IMR-90 (cell line): ENCODE measurements around the gene DNAJC5. TPM values are rescaled to one million over a fixed set of nuclear protein-coding genes. Genes with fewer than 3 reads are reported as not detected.

Experiments used
- ATAC-seq: fragments of 200-7000 bp; cut with Tn5 transposase; 2 replicates; pipeline ENCODE4 v1.9.1; 2020; ENCODE audit warnings: low read depth, mild to moderate bottlenecking, moderate library complexity
- BruUV-seq: library from RNA; stranded (reverse); fragments of 400-500 nt; replicated peaks from 2 replicates; lab custom pipeline; 2021; lab: Mats Ljungman, UMichigan
- CTCF ChIA-PET: fragments of 300-600 bp; formaldehyde crosslinking; extraction: SDS; loops from one replicate; lab custom pipeline; 2021; ENCODE audit warnings: antibody characterized with exemption; lab: Yijun Ruan, JAX
- POLR2A ChIA-PET: fragments of 300-600 bp; sonication (Branson Sonifier 250); formaldehyde crosslinking; loops from one replicate; lab custom pipeline; 2022; ENCODE audit warnings: antibody characterized with exemption; ENCODE audit not compliant: unreplicated experiment; lab: Charles Lee
- DNase-seq: peaks from one replicate; pipeline ENCODE4 v3.0.0; 2013
- H2AFZ ChIP-seq: replicated peaks from 2 replicates; pipeline ENCODE3; 2013; ENCODE audit warnings: low read length, mild to moderate bottlenecking; ENCODE audit not compliant: poor library complexity
- H2AK5ac ChIP-seq: 2 replicates; pipeline ENCODE4 v1.6.1; 2013; ENCODE audit warnings: low read depth, low read length, inconsistent platforms
- H2AK9ac ChIP-seq: replicated peaks from 2 replicates; pipeline ENCODE3; 2013; ENCODE audit warnings: mild to moderate bottlenecking, low read depth, low read length, moderate library complexity; ENCODE audit not compliant: poor library complexity
- H2BK120ac ChIP-seq: 2 replicates; pipeline ENCODE4 v1.6.1; 2013; ENCODE audit warnings: low read depth, low read length, inconsistent platforms
- H2BK15ac ChIP-seq: 3 replicates; pipeline ENCODE4 v1.6.1; 2013; ENCODE audit warnings: low read depth, low read length, inconsistent platforms
- H2BK20ac ChIP-seq: 2 replicates; pipeline ENCODE4 v1.6.1; 2013; ENCODE audit warnings: low read depth, mild to moderate bottlenecking, inconsistent platforms, low read length, moderate library complexity
- H2BK5ac ChIP-seq: 2 replicates; pipeline ENCODE4 v1.6.1; 2013; ENCODE audit warnings: mild to moderate bottlenecking, low read depth, low read length, inconsistent platforms; ENCODE audit not compliant: poor library complexity, severe bottlenecking
- H3K14ac ChIP-seq: replicated peaks from 2 replicates; pipeline ENCODE4 v1.6.1; 2013; ENCODE audit warnings: low read depth, low read length, inconsistent platforms
- H3K18ac ChIP-seq: 2 replicates; pipeline ENCODE4 v1.6.1; 2013; ENCODE audit warnings: low read depth, low read length, control low read depth
- H3K23ac ChIP-seq: 2 replicates; pipeline ENCODE4 v1.6.1; 2013; ENCODE audit warnings: low read depth, low read length, inconsistent platforms
- H3K27ac ChIP-seq: 2 replicates; pipeline ENCODE4 v1.5.1; 2013; ENCODE audit warnings: mild to moderate bottlenecking, control low read depth, low read length; ENCODE audit not compliant: insufficient read depth
- H3K27me3 ChIP-seq: 2 replicates; pipeline ENCODE4 v1.6.1; 2013; ENCODE audit warnings: low read length; ENCODE audit not compliant: control insufficient read depth, insufficient read depth
- H3K36me3 ChIP-seq: 2 replicates; pipeline ENCODE4 v1.6.1; 2013; ENCODE audit warnings: low read length, mixed read lengths; ENCODE audit not compliant: control insufficient read depth, insufficient read depth
- H3K4ac ChIP-seq: 2 replicates; pipeline ENCODE4 v1.6.1; 2013; ENCODE audit warnings: low read depth, low read length, inconsistent platforms
- H3K4me1 ChIP-seq: 2 replicates; pipeline ENCODE4 v1.6.1; 2013; ENCODE audit warnings: low read length, mixed read lengths; ENCODE audit not compliant: control insufficient read depth, insufficient read depth
- H3K4me2 ChIP-seq: 2 replicates; pipeline ENCODE4 v1.6.1; 2013; ENCODE audit warnings: low read depth, mild to moderate bottlenecking, control low read depth, low read length, moderate library complexity
- H3K4me3 ChIP-seq: 2 replicates; pipeline ENCODE4 v1.5.1; 2013; ENCODE audit warnings: low read depth, mild to moderate bottlenecking, control low read depth, low read length, moderate library complexity; ENCODE audit not compliant: insufficient read depth
- H3K56ac ChIP-seq: 2 replicates; pipeline ENCODE4 v1.6.1; 2013; ENCODE audit warnings: low read length, inconsistent platforms; ENCODE audit not compliant: insufficient read depth; ENCODE audit errors: extremely low read depth
- H3K79me1 ChIP-seq, 2 experiments: 2 replicates each; pipeline ENCODE4 v1.6.1; 2013; ENCODE audit warnings: low read length in 2 of 2, inconsistent platforms in 1 of 2, low read depth in 1 of 2
- H3K9ac ChIP-seq: 2 replicates; pipeline ENCODE4 v1.6.1; 2013; ENCODE audit warnings: low read depth, low read length, control low read depth
- H3K9me1 ChIP-seq: 2 replicates; pipeline ENCODE4 v1.6.1; 2013; ENCODE audit warnings: low read length, inconsistent platforms; ENCODE audit not compliant: insufficient read depth
- H3K9me3 ChIP-seq: 2 replicates; pipeline ENCODE4 v1.6.1; 2013; ENCODE audit warnings: low read length; ENCODE audit not compliant: control insufficient read depth, insufficient read depth
- H4K20me1 ChIP-seq: 2 replicates; pipeline ENCODE4 v1.6.1; 2013; ENCODE audit warnings: low read length, inconsistent platforms; ENCODE audit not compliant: insufficient read depth
- H4K5ac ChIP-seq: 2 replicates; pipeline ENCODE4 v1.6.1; 2013; ENCODE audit warnings: mild to moderate bottlenecking, low read depth, low read length, control low read depth
- H4K8ac ChIP-seq, 2 experiments: 2 replicates each; pipeline ENCODE4 v1.6.1; 2013; ENCODE audit warnings: low read depth in 2 of 2, low read length in 2 of 2, control low read depth in 1 of 2, inconsistent platforms in 1 of 2
- H4K91ac ChIP-seq: 2 replicates; pipeline ENCODE4 v1.6.1; 2013; ENCODE audit warnings: low read depth, low read length, inconsistent platforms; ENCODE audit not compliant: insufficient read depth
- BHLHE40 ChIP-seq: fragments of 150-350 bp; IDR thresholded peaks from 2 replicates; pipeline ENCODE4 v1.6.1; 2016; ENCODE audit warnings: mild to moderate bottlenecking, low read depth, low read length
- CTCF ChIP-seq: conservative IDR thresholded peaks from 2 replicates; pipeline ENCODE4 v1.5.1; 2012; ENCODE audit warnings: mild to moderate bottlenecking, low read depth, low read length, improper control_type of control experiment
- FOS ChIP-seq: fragments of 150-350 bp; IDR thresholded peaks from 2 replicates; pipeline ENCODE4 v1.6.1; 2016; ENCODE audit warnings: low read depth, low read length
- MAFK ChIP-seq: IDR thresholded peaks from 2 replicates; pipeline ENCODE4 v1.6.1; 2012; ENCODE audit warnings: low read depth, low read length, improper control_type of control experiment
- MAZ ChIP-seq: IDR thresholded peaks from 2 replicates; pipeline ENCODE4 v1.6.1; 2012; ENCODE audit warnings: low read depth, mild to moderate bottlenecking, low read length, improper control_type of control experiment, moderate library complexity, borderline replicate concordance
- NFE2L2 ChIP-seq: fragments of 150-350 bp; IDR thresholded peaks from 2 replicates; pipeline ENCODE4 v1.6.1; 2016; ENCODE audit warnings: low read depth, mild to moderate bottlenecking, low read length
- SMC3 ChIP-seq: fragments of 150-350 bp; IDR thresholded peaks from 2 replicates; pipeline ENCODE4 v1.6.1; 2016; ENCODE audit warnings: low read depth, mild to moderate bottlenecking, antibody characterized with exemption, low read length, moderate library complexity
- WGBS, 2 experiments: methylation state at CpG; one replicate each; pipeline versions ENCODE4 v1.1.5 to v1.1.7; 2013; ENCODE audit warnings: missing lambda C conversion rate in 2 of 2; ENCODE audit not compliant: insufficient read length in 1 of 2; ENCODE audit errors: extremely low coverage in 2 of 2; 5-methylcytosine and 5-hydroxymethylcytosine counted together
- dilution Hi-C: fragments of 300-500 bp; cut with HindIII; formaldehyde crosslinking; loops from one replicate; pipeline ENCODE4 v1.14.3; 2018; ENCODE audit warnings: low sequenced_read_pairs; ENCODE audit not compliant: unreplicated experiment
- in situ Hi-C: fragments of 300-500 bp; cut with MboI; formaldehyde crosslinking; loops from 3 replicates; pipeline ENCODE4 v1.14.3; 2019; ENCODE audit warnings: low sequenced_read_pairs, inconsistent platforms, mixed read lengths
- intact Hi-C: fragments of 100-400 bp; cut with micrococcal nuclease; formaldehyde crosslinking; loops from 2 replicates; pipeline ENCODE4 v1.10.0; 2022
- polyA plus RNA-seq, 3 experiments: library from polyadenylated mRNA; depleted of rRNA; stranded (reverse); fragments of >200 nt; gene quantifications; 2 replicates each; pipeline ENCODE4 v1.2.3, GENCODE V29; 2012; ENCODE audit warnings: low replicate concordance in 1 of 3
- total RNA-seq: library from RNA; depleted of rRNA; stranded (reverse); fragments of >200 nt; gene quantifications from 2 replicates; pipeline ENCODE4 v1.2.3, GENCODE V29; 2012
- TF ChIP-seq, protein P1 (sequence below): fragments of 150-350 bp; IDR thresholded peaks from 2 replicates; pipeline ENCODE4 v1.6.1; 2017; ENCODE audit warnings: mild to moderate bottlenecking, antibody characterized with exemption, low read length, low read depth
- TF ChIP-seq, protein P2 (sequence below): fragments of 150-350 bp; IDR thresholded peaks from 2 replicates; pipeline ENCODE4 v1.6.1; 2016; ENCODE audit warnings: low read depth, mild to moderate bottlenecking, low read length, moderate library complexity, borderline replicate concordance

DNAJC5 gene
- total and polyA plus RNA-seq, 2 of the 4 experiments (the other 2 are of a cell fraction), result 35.6 to 45.2 TPM

DNA sequence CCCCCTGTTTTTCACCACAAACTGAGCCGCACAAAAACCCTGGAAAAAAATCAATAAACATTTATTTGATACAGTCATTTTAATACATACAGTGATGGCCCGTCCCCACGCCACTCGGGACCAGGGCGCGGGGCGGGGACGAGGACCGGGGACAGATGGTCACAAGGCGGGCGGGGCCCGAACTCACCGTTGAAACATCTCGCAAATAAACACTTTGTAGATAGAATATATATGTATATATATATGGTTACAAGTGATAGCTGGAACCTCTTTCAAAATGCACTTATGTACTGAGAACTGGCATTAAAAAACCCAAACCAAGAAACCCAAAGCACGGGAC lies 61.7 kb downstream of the DNAJC5 start:
- POLR2A ChIA-PET, result interaction anchor here (0.6 to 0.7 kb wide), 2 partner anchors 12 to 298 kb away, joined by 3 read pairs; no protein-coding TSS in a partner anchor
- peak overlapping the region; percentile 81 for H2AFZ ChIP-seq
- in situ Hi-C loops, result no loop called here

More for the DNA sequence above, 61.7 kb downstream of the DNAJC5 start:
- Histone ChIP-seq H2BK120ac (no peak overlapping the region), H4K91ac (no peak overlapping the region; the same call in 1 of the 2 replicates), H2BK20ac (no peak overlapping the region), H3K4ac (0 out of 2 replicates have a peak overlapping the region, but pooled peaks have one; percentile 12), H3K4me2 (peak overlapping the region; percentile 72), H3K4me3 (peak overlapping the region; percentile 37), H3K18ac (no peak overlapping the region), H4K20me1 (peaks cover 28% of the 10 kb centered on the region), H3K36me3 (peaks cover 23% of the 10 kb centered on the region; the same call in 1 of the 2 replicates), H2BK15ac (no peak overlapping the region), H3K27ac (peak overlapping the region; percentile 31), H3K79me1 (peaks cover 3 to 38% of the 10 kb centered on the region in 2 experiments; a peak in 2 of 4 replicates), H3K9me1 (peaks cover 12% of the 10 kb centered on the region), H2AK5ac (no peak overlapping the region), H4K5ac (no peak overlapping the region), H3K56ac (no peak overlapping the region), H3K9ac (peak overlapping the region; percentile 21; the same call in 1 of the 2 replicates), H3K4me1 (peaks cover 20% of the 10 kb centered on the region), H3K9me3 (no peaks in the 10 kb centered on the region), H3K27me3 (no peaks in the 10 kb centered on the region), H3K23ac (no peak overlapping the region), H2BK5ac (peak overlapping the region; percentile 54), H2AK9ac (peak overlapping the region; percentile 96), H4K8ac (peak overlapping the region in 1 of 2 experiments; percentile 80; a peak in 2 of 4 replicates), H3K14ac (no peak overlapping the region; the same call in 1 of the 2 replicates)
- dilution Hi-C loops, result no loop called here
- TF ChIP-seq BHLHE40 (no peak), CTCF (no peak), MAZ (no peak), FOS (no peak), SMC3 (no peak), NFE2L2 (no peak), MAFK (no peak)
- TF ChIP-seq, protein P1, sequence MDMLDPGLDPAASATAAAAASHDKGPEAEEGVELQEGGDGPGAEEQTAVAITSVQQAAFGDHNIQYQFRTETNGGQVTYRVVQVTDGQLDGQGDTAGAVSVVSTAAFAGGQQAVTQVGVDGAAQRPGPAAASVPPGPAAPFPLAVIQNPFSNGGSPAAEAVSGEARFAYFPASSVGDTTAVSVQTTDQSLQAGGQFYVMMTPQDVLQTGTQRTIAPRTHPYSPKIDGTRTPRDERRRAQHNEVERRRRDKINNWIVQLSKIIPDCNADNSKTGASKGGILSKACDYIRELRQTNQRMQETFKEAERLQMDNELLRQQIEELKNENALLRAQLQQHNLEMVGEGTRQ, result no peak
- TF ChIP-seq, protein P2, sequence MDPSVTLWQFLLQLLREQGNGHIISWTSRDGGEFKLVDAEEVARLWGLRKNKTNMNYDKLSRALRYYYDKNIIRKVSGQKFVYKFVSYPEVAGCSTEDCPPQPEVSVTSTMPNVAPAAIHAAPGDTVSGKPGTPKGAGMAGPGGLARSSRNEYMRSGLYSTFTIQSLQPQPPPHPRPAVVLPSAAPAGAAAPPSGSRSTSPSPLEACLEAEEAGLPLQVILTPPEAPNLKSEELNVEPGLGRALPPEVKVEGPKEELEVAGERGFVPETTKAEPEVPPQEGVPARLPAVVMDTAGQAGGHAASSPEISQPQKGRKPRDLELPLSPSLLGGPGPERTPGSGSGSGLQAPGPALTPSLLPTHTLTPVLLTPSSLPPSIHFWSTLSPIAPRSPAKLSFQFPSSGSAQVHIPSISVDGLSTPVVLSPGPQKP, result no peak
- CTCF ChIA-PET, result interaction anchor here (0.6 to 1.2 kb wide), 2 partner anchors 17 to 99 kb away, joined by 3 read pairs; no protein-coding TSS in a partner anchor
- no TSS peak for BruUV-seq
- no peak for DNase-seq
- WGBS, 2 experiments, result no CpG with 5 or more reads among the region's 15 CpGs
- intact Hi-C loops, result loop anchor here (5.0 kb wide), 1 partner anchor 419 kb away; the partner anchor contains the start of gene PTK6
- peak; percentile 8; the same call in 1 of the 2 replicates for ATAC-seq
